BJ (cell line): ENCODE measurements around the gene PRDM13. TPM values are rescaled to one million over a fixed set of nuclear protein-coding genes. Genes with fewer than 3 reads are reported as not detected.

Experiments
- CTCF ChIA-PET: fragments of 350-600 bp; formaldehyde crosslinking; extraction: SDS; loops from one replicate; lab custom pipeline; 2021; ENCODE audit warnings: antibody characterized with exemption, inconsistent platforms; lab: Yijun Ruan, JAX
- POLR2A ChIA-PET: fragments of 300-600 bp; sonication (Branson Sonifier 250); formaldehyde crosslinking; extraction: SDS; loops from one replicate; lab custom pipeline; 2021; ENCODE audit warnings: antibody characterized with exemption; lab: Charles Lee
- DNase-seq: peaks from one replicate; pipeline ENCODE4 v3.0.0-alpha.2; 2011; ENCODE audit warnings: low read depth
- H3K27me3 ChIP-seq: 2 replicates; pipeline ENCODE4 v1.6.0; 2011; ENCODE audit warnings: low read length; ENCODE audit not compliant: control insufficient read depth, insufficient read depth
- H3K36me3 ChIP-seq: 2 replicates; pipeline ENCODE4 v1.5.1; 2011; ENCODE audit warnings: low read length; ENCODE audit not compliant: control insufficient read depth, insufficient read depth
- H3K4me3 ChIP-seq: 2 replicates; pipeline ENCODE4 v1.5.1; 2011; ENCODE audit warnings: low read depth, mild to moderate bottlenecking, control low read depth, low read length
- polyA plus RNA-seq: library from polyadenylated mRNA; depleted of rRNA; stranded (reverse); fragments of >200 nt; gene quantifications from 2 replicates; pipeline ENCODE4 v1.2.3, GENCODE V29; 2011
- TF ChIP-seq, protein P1 (sequence below): IDR thresholded peaks from 2 replicates; pipeline ENCODE4 v1.5.1; 2011; ENCODE audit warnings: low read depth, mild to moderate bottlenecking, control low read depth, inconsistent platforms, low read length, moderate library complexity; ENCODE audit not compliant: insufficient read depth

PRDM13 gene
- polyA plus RNA-seq, 1 experiment = not detected

DNA sequence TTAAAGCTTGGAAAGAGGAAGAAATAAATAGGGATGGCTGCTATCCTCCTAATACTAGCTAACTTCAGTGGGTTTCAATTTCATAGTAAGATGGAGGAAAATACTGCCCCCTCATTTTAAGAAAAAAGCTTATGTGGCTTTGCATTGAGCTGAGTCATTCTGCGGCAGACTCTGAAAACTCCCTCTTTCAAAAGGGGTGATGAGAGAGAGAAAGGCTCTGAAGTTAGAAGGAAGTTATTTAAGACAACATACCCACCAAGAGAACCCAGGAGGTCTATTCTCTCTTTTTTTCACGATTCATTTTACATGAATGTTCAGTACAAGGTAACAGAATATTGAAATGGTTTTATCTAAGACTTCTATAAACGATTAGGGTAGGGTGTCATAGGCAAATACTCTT lies 4.5 kb downstream of the PRDM13 start:
- ChIA-PET CTCF (no interaction called here), POLR2A (no interaction called here)
- TF ChIP-seq, protein P1, sequence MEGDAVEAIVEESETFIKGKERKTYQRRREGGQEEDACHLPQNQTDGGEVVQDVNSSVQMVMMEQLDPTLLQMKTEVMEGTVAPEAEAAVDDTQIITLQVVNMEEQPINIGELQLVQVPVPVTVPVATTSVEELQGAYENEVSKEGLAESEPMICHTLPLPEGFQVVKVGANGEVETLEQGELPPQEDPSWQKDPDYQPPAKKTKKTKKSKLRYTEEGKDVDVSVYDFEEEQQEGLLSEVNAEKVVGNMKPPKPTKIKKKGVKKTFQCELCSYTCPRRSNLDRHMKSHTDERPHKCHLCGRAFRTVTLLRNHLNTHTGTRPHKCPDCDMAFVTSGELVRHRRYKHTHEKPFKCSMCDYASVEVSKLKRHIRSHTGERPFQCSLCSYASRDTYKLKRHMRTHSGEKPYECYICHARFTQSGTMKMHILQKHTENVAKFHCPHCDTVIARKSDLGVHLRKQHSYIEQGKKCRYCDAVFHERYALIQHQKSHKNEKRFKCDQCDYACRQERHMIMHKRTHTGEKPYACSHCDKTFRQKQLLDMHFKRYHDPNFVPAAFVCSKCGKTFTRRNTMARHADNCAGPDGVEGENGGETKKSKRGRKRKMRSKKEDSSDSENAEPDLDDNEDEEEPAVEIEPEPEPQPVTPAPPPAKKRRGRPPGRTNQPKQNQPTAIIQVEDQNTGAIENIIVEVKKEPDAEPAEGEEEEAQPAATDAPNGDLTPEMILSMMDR = no peak
- Histone ChIP-seq H3K4me3 (no peak overlapping the region), H3K36me3 (no peaks in the 10 kb centered on the region), H3K27me3 (peaks cover 64% of the 10 kb centered on the region)
- DNase-seq = no peak

DNA sequence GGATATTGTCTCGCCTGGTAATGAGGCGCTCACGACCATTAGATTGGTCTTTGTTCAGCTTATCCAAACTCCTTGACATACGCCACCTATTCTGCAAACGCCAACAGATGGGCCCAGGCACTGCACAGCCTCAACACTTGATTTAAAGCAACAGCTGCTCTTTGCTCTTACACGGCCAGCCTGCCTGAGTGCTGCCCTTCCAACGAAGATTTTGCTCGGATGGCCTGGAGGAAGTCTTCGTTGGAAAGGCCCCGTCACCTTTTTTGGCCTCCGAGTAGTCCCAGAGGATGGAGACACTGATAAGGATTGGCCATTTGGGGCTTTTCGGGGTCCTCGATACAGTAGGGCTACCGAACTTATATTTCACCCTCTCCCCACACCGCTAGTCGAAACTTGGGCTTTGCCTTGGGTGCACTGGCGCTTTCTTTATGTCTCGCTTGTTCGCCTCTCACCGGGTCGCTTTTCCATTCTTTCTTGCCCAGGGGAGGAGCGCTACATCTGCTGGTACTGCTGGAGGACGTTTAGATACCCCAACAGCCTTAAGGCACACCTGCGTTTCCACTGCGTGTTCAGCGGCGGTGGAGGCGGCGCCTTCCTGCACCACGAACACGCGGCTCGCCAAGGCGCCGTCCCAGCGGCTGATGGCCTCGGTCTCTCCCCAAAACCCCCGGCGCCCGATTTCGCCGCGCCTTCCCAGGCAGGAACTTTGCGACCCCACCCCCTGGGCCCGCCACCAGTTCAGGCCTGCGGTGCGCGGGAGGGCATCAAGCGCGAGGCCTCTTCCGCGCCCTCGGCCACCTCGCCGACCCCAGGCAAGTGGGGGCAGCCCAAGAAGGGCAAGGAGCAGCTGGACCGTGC lies 6.1 kb downstream of the PRDM13 start:
- H3K36me3 ChIP-seq = no peaks in the 10 kb centered on the region
- H3K4me3 ChIP-seq = peak overlapping the region; percentile 21
- CTCF ChIA-PET = interaction anchor here (0.8 to 2.1 kb wide), 4 partner anchors 14 to 25 kb away, joined by 3 to 9 read pairs (median 4); no protein-coding TSS in a partner anchor
- H3K27me3 ChIP-seq = peaks cover 53% of the 10 kb centered on the region
- POLR2A ChIA-PET = no interaction called here
- DNase-seq = no peak
- TF ChIP-seq, protein P1 = no peak

DNA sequence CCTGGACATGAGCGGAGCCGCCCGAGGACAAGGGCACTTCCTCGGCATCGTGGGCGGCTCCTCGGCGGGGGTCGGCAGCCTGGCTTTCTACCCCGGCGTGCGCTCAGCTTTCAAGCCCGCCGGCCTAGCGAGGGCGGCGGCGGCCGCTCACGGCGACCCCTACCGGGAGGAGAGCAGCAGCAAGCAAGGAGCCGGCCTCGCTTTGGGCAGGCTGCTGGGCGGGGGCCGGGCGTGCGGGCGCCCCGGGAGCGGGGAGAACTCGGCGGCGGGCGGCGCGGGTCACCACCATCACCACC lies 6.7 kb downstream of the PRDM13 start:
- Histone ChIP-seq H3K36me3 (no peaks in the 10 kb centered on the region), H3K4me3 (peak overlapping the region; percentile 21), H3K27me3 (peaks cover 52% of the 10 kb centered on the region)
- POLR2A ChIA-PET = no interaction called here
- TF ChIP-seq, protein P1 = peak; percentile 59
- no peak for DNase-seq
- CTCF ChIA-PET = interaction anchor here (0.6 to 2.1 kb wide), 4 partner anchors 10 to 25 kb away, joined by 3 to 9 read pairs (median 4); no protein-coding TSS in a partner anchor

DNA sequence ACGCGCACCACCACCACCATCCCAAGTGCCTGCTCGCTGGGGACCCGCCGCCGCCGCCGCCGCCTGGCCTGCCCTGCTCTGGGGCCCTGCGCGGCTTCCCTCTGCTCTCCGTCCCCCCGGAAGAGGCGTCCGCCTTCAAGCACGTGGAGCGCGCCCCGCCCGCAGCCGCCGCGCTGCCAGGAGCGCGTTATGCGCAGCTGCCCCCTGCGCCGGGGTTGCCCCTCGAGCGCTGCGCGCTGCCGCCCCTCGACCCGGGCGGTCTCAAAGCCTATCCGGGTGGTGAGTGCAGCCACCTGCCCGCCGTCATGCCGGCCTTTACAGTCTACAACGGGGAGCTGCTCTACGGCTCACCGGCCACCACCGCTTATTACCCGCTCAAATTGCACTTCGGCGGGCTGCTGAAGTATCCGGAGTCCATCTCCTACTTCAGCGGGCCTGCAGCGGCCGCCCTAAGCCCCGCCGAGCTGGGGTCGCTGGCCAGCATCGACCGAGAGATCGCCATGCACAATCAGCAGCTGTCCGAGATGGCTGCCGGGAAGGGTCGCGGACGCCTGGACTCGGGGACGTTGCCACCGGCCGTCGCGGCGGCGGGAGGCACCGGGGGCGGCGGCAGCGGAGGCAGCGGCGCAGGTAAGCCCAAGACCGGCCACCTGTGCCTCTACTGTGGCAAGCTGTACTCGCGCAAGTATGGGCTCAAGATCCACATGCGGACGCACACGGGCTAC lies 7.2 kb downstream of the PRDM13 start:
- TF ChIP-seq, protein P1 = no peak
- CTCF ChIA-PET = interaction anchor here (0.6 to 2.1 kb wide), 5 partner anchors 10 to 156 kb away, joined by 3 to 9 read pairs (median 3); no protein-coding TSS in a partner anchor
- no peak for DNase-seq
- Histone ChIP-seq H3K36me3 (no peaks in the 10 kb centered on the region), H3K4me3 (peak overlapping the region; percentile 21), H3K27me3 (peaks cover 52% of the 10 kb centered on the region)
- POLR2A ChIA-PET = no interaction called here
